Measurements from ENCODE around the gene THBS1.

GRCh38 chr15:39608185-39609139, 27.6 kb downstream of the THBS1 start:
- no peak for TF ChIP-seq GATA3 (IDR thresholded peaks at IDR 0.05; ENCODE audit: low read depth, low read length)
- no peak for TF ChIP-seq GATA2 (IDR thresholded peaks at IDR 0.05; ENCODE audit: low read depth, low read length)
